Omental fat pad (tissue), 4 donors: Measurements from ENCODE around the gene FBLN2. TPM values are rescaled to one million over a fixed set of nuclear protein-coding genes. Genes with fewer than 3 reads are reported as not detected.

Experiments
- ATAC-seq: fragments of 150-250 bp; one replicate; pipeline ENCODE4 v1.9.1; 2016; ENCODE audit warnings: mild to moderate bottlenecking, moderate library complexity; ENCODE audit not compliant: low FRiP score
- DNase-seq: peaks from one replicate; pipeline ENCODE4 v3.0.0-alpha.2; 2019; ENCODE audit warnings: low spot score
- CTCF ChIP-seq, 3 donors: fragments of 450-650 bp; IDR thresholded peaks; one replicate each; pipeline ENCODE4 v1.5.1; 2016 to 2017; ENCODE audit warnings: antibody characterized with exemption in 3 of 3, mild to moderate bottlenecking in 3 of 3, moderate library complexity in 2 of 3
- total RNA-seq, 4 donors: library from RNA; depleted of rRNA; stranded (reverse); fragments of >200 nt; gene quantifications; one replicate each; pipeline ENCODE4 v1.1.0, GENCODE V29; 2016

The FBLN2 gene
- total RNA-seq, 4 donors from 2014 or later: 156 to 568 (median 187) TPM

- DNase-seq (no peak), ATAC-seq (no peak)
- TF ChIP-seq CTCF (IDR thresholded peaks at IDR 0.05): no peak
These were observed 13.4 kb upstream of the FBLN2 start for GRCh38 chr3:13535526-13535875.

GRCh38 chr3:13535905-13536304 is 13.0 kb upstream of the FBLN2 start:
- no peak for ATAC-seq
- no peak for TF ChIP-seq CTCF (IDR thresholded peaks at IDR 0.05)
- DNase-seq: no peak

GRCh38 chr3:13536432-13536831 is 12.5 kb upstream of the FBLN2 start:
- TF ChIP-seq CTCF (IDR thresholded peaks at IDR 0.05): no peak
- DNase-seq (no peak), ATAC-seq (no peak)

GRCh38 chr3:13536832-13537231 is 12.1 kb upstream of the FBLN2 start:
- ATAC-seq: no peak
- no peak for TF ChIP-seq CTCF (IDR thresholded peaks at IDR 0.05)
- DNase-seq: no peak

- no peak for DNase-seq
- no peak for TF ChIP-seq CTCF (IDR thresholded peaks at IDR 0.05)
- no peak for ATAC-seq
These were observed 11.5 kb upstream of the FBLN2 start for GRCh38 chr3:13537244-13537908.

- DNase-seq: no peak
- no peak for TF ChIP-seq CTCF (IDR thresholded peaks at IDR 0.05)
These were observed 11.0 kb upstream of the FBLN2 start for GRCh38 chr3:13537909-13538296.

GRCh38 chr3:13538520-13539291 is 10.2 kb upstream of the FBLN2 start:
- ATAC-seq (no peak), DNase-seq (no peak)
- TF ChIP-seq CTCF (IDR thresholded peaks at IDR 0.05): no peak

More at GRCh38 chr3:13537909-13538296, 11.0 kb upstream of the FBLN2 start:
- no peak for ATAC-seq
